ENCODE data around the gene TMEM94. TPM values are rescaled to one million over a fixed set of nuclear protein-coding genes. Genes with fewer than 3 reads are reported as not detected.
"Not testable (repeated sequence)": the region's sequence is repeated elsewhere in the genome, so short reads cannot be mapped to it uniquely, and the experiment has no call there.

The TMEM94 gene
- total RNA-seq, 1 donor from 2014 or later, result 16.8 TPM

GRCh38 chr17:75445296-75445695, 11.1 kb upstream of the TMEM94 start:
- DNase-seq (ENCODE audit: low read depth, low spot score), result no peak

GRCh38 chr17:75445896-75446295, 10.5 kb upstream of the TMEM94 start:
- DNase-seq (ENCODE audit: low read depth, low spot score), result not testable (repeated sequence)

- no peak for DNase-seq (ENCODE audit: low read depth, low spot score)
Observed at GRCh38 chr17:75447951-75448856, 8.2 kb upstream of the TMEM94 start.

GRCh38 chr17:75450270-75450669, 6.2 kb upstream of the TMEM94 start:
- DNase-seq (ENCODE audit: low read depth, low spot score), result no peak

GRCh38 chr17:75454193-75454592, 2.2 kb upstream of the TMEM94 start:
- DNase-seq (ENCODE audit: low read depth, low spot score), result no peak

GRCh38 chr17:75454672-75455071, 1.8 kb upstream of the TMEM94 start:
- not testable (repeated sequence) for DNase-seq (ENCODE audit: low read depth, low spot score)

- no peak for DNase-seq (ENCODE audit: low read depth, low spot score)
Observed at GRCh38 chr17:75456039-75456416, 407 bp upstream of the TMEM94 start.

- DNase-seq (ENCODE audit: low read depth, low spot score), result no peak
Observed at GRCh38 chr17:75457047-75457654, 716 bp downstream of the TMEM94 start.

- DNase-seq (ENCODE audit: low read depth, low spot score), result no peak
Observed at GRCh38 chr17:75459246-75459589, 2.8 kb downstream of the TMEM94 start.

- no peak for DNase-seq (ENCODE audit: low read depth, low spot score)
Observed at GRCh38 chr17:75459590-75460267, 3.3 kb downstream of the TMEM94 start.

GRCh38 chr17:75460295-75460694, 3.9 kb downstream of the TMEM94 start:
- no peak for DNase-seq (ENCODE audit: low read depth, low spot score)

GRCh38 chr17:75463603-75464002, 7.2 kb downstream of the TMEM94 start:
- DNase-seq (ENCODE audit: low read depth, low spot score), result no peak

GRCh38 chr17:75465039-75465438, 8.6 kb downstream of the TMEM94 start:
- DNase-seq (ENCODE audit: low read depth, low spot score), result no peak

- DNase-seq (ENCODE audit: low read depth, low spot score), result no peak
Observed at GRCh38 chr17:75468291-75468754, 11.9 kb downstream of the TMEM94 start.

GRCh38 chr17:75468779-75469373, 12.4 kb downstream of the TMEM94 start:
- no peak for DNase-seq (ENCODE audit: low read depth, low spot score)

- DNase-seq (ENCODE audit: low read depth, low spot score), result no peak
Observed at GRCh38 chr17:75471207-75471606, 14.8 kb downstream of the TMEM94 start.

GRCh38 chr17:75472119-75472518, 15.7 kb downstream of the TMEM94 start:
- no peak for DNase-seq (ENCODE audit: low read depth, low spot score)

- no peak for DNase-seq (ENCODE audit: low read depth, low spot score)
Observed at GRCh38 chr17:75473246-75473645, 16.8 kb downstream of the TMEM94 start.

- DNase-seq (ENCODE audit: low read depth, low spot score), result no peak
Observed at GRCh38 chr17:75474736-75475135, 18.3 kb downstream of the TMEM94 start.

- DNase-seq (ENCODE audit: low read depth, low spot score), result no peak
Observed at GRCh38 chr17:75475144-75475835, 18.9 kb downstream of the TMEM94 start.

- DNase-seq (ENCODE audit: low read depth, low spot score), result no peak
Observed at GRCh38 chr17:75475851-75476250, 19.4 kb downstream of the TMEM94 start.

All from pulmonary artery endothelial cell (primary cell).